Colon (tissue), 2 donors: ENCODE measurements around the gene MYH7.
"Not testable (repeated sequence)": the region's sequence is repeated elsewhere in the genome, so short reads cannot be mapped to it uniquely, and the experiment has no call there.

Experiments
- FAIRE-seq: peaks from 2 replicates; lab custom pipeline; 2012; peaks lifted over from hg19 to GRCh38; lab: Jason Lieb, UNC
- donor health status: control.
- donor health status: control.

MYH7 gene

DNA sequence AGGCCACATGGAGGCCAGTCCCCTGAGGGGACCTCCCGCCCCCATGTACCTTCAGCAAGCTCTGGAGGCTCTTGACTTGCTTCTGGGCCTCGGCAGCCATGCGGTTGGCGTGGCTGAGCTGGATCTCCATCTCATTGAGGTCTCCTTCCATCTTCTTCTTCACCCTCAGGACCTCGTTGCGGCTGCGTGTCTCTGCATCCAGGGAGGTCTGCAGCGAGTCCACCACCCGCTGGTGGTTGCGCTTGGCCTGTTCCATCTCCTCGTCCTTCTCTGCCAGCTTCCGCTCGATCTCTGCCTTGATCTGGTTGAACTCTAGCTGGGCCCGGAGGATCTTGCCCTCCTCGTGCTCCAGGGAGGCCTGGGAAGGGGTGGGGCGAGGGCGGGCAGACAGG, 49.2 kb downstream of the MYH7 start:
- not testable (repeated sequence) for FAIRE-seq

- no peak for FAIRE-seq
Measured at GRCh38 chr14:23385642-23386265, 49.7 kb downstream of the MYH7 start.

DNA sequence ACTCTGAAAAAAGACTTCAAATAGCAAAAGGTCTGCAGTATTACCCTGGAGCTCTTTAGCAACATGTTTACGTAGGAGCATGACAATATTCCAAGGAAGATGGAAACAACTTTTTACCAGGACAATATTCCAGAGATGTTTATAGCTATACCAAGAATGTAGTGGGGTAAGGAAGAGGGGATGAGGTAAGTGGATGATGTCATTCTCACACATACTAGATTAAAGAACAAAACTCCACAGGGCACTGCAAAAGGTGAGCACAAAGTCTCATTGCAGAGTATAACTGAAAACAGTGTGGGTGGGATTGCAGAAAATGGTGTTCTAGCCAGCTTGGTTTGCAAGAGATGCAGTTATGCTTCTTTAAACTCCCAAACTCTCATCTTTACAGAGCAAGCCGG, 50.2 kb downstream of the MYH7 start:
- no peak for FAIRE-seq

DNA sequence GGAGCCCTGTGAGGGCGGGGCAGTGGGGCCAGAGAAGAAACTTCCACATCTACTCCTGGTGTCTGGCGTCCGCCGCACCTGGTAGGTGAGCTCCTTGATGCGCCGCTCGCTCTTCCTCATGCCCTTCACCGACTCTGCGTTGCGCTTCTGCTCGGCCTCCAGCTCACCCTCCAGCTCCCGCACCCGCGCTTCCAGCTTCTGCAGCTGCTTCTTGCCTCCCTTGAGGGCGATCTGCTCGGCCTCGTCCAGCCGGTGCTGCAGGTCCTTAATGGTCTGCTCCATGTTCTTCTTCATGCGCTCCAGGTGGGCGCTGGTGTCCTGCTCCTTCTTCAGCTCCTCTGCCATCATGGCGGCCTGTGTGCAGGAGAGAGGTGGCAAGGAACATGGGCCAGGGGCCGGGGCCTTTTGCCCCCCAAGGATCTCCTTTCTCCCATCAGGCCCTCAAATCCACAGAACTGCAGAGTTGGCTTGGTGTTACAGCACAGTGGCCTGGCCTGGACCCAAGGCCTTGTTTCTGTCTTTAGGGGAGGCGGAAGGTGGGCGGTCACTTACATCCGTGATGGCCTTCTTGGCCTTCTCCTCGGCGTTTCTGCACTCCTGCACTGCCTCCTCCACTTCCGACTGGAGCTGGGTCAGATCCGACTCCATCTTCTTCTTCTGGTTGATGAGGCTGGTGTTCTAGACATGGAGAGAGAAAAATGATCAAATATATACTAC, 50.9 kb downstream of the MYH7 start:
- FAIRE-seq, result no peak

GRCh38 chr14:23382731-23383440, 52.6 kb downstream of the MYH7 start:
- FAIRE-seq, result no peak

DNA sequence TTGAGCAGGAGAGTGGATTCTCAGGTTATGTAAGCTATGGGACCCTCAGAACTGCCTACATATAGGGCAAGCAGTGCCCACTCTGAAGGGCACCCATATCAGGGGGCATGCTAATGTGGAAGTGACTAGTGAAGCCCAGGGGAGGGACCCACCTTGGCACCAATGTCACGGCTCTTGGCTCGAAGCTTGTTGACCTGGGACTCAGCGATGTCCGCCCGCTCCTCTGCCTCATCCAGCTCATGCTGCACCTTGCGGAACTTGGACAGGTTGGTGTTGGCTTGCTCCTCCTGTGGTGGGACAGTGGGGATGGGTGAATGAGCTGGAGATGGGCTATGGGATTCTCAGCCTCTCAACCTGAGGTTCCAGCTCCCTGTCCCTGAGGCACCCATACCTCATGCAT, 53.2 kb downstream of the MYH7 start:
- no peak for FAIRE-seq

GRCh38 chr14:23381871-23382270, 53.6 kb downstream of the MYH7 start:
- no peak for FAIRE-seq

GRCh38 chr14:23380976-23381375, 54.5 kb downstream of the MYH7 start:
- no peak for FAIRE-seq

GRCh38 chr14:23380197-23380914, 55.1 kb downstream of the MYH7 start:
- no peak for FAIRE-seq

DNA sequence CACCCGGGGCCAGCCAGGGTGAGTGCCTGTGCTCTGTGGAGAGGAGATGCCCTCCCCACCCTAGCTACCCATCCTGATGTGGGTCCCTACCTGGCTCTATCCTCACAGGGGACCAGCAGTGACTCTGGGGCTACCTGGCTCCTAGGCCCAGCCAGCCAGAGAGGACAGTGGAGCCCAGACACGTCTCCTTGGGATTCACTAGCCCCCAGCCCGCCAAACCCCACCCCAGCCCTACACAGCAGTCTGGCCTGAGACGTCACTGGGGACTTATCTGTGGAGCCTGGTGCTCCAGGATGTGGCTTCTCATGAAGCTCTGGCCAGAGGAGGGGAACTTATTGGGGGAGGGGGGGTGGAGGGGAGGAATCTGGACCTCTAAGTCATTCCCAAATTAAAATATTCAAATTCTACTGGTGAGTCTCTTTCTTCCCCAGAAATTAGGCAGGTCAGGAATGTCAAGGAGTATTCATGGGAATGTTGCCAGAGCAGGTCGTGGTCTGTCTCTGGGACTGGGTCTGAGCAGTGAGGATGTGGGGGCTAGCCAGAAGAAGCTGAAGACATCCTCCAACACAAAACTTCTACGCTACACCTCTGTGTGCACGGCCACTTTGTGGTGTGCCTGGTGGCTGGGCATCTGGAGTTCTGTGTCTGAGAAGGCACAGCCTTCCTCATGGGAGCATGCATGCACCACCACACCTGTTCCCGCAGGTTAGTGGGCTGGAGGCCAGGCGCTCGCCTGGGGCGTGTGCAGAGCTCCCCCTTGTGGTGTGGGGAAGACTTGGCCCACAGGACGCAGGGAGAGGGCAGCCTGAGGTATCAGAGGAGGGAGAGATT, 55.9 kb downstream of the MYH7 start:
- no peak for FAIRE-seq

- no peak for FAIRE-seq
Measured at GRCh38 chr14:23378612-23379220, 56.7 kb downstream of the MYH7 start.

DNA sequence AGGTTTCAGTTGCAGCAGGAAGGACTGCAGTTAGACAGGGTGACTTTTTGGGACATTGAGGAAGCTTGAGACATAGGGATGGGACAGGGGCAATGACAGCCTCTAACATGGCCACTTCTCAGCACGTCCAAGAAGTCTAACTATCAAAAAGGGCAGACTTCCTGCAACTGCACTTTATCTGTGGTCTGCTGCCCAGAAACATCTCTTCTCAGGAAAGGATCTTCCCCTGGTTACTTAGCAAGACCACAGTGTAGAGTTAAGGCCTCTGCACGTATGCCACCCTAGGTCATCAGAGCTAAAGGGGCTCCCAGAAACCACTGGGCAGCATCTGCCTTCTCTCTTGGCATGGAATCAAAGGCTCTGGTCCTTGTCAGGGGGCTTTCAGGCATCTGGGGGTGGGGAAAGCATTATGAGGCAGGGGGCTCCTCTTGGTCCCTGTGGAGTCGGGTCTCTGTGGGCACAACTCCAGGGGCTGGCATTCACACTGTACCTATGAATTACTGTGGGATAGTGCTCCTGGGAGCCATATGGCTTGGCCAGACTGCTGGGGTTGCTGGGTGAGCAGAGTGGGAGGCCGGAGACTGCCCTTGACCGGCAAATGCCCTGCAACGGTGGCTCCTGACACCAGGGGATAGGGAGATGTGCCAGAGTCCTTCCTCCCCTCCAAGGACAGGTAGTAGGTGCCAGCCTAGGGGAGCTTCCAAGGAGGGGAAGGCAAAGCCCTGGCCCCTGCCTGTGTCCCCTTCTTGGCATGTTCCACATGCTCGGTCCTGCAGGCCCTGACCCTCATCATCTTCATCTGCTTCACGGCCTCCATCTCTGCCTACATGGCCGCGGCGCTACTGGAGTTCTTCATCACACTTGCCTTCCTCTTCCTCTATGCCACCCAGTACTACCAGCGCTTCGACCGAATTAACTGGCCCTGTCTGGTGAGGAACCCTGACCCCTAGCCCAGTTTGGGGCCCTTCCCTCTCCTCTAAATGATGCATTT, 57.6 kb downstream of the MYH7 start:
- no peak for FAIRE-seq

GRCh38 chr14:23377198-23377550, 58.3 kb downstream of the MYH7 start:
- FAIRE-seq, result no peak

- no peak for FAIRE-seq
Measured at GRCh38 chr14:23376482-23377197, 58.8 kb downstream of the MYH7 start, which contains the start of gene CMTM5. TSS of gene CMTM5 (plus strand) at chr14:23377046. CDS start at chr14:23377252, 206 bp downstream.

- no peak for FAIRE-seq
Measured at GRCh38 chr14:23375527-23376251, 59.8 kb downstream of the MYH7 start.

DNA sequence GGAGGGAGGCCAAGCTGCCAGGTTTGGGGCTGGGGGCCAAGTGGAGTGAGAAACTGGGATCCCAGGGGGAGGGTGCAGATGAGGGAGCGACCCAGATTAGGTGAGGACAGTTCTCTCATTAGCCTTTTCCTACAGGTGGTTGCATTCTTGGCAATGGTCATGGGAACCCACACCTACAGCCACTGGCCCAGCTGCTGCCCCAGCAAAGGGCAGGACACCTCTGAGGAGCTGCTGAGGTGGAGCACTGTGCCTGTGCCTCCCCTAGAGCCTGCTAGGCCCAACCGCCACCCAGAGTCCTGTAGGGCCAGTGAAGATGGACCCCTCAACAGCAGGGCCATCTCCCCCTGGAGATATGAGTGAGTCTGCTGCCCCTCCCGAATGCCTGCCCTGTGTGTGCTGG, 62.4 kb downstream of the MYH7 start:
- no peak for FAIRE-seq

GRCh38 chr14:23372509-23372908, 63.0 kb downstream of the MYH7 start, which contains the start of gene IL25:
TSS of gene IL25 (plus strand) at chr14:23372809.
- FAIRE-seq, result no peak

GRCh38 chr14:23371865-23372264, 63.6 kb downstream of the MYH7 start:
- FAIRE-seq, result no peak

DNA sequence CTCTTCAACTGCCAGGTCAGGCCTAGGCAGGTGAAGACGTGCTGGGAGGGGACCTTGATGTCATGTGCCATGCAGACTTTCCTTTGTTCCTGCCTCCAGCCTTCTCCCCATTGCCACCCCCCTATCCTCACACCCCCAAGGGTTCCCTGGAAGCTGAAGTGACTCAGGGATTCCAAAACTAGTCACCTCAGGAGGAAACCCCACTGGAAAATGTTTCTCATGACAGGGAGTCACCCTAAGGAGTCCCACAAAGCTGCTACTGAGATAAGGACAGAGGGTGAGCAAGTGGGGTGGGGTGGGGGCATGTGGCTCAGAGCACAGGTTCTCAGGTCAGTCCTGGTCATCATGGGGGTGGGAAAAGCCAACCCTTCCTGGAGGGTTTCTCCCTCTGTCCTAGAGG, 65.2 kb downstream of the MYH7 start:
- no peak for FAIRE-seq
